GM20431 (cell line): Measurements from ENCODE around the gene GAD2.

ENCODE experiments used
- in situ Hi-C: fragments of 300-500 bp; cut with MseI, MboI; formaldehyde crosslinking; loops from one replicate; pipeline ENCODE4 v1.15.0; 2020; ENCODE audit warnings: low sequenced_read_pairs; ENCODE audit not compliant: unreplicated experiment

The GAD2 gene

GRCh38 chr10:26216585-26217395, at the start of gene GAD2:
GAD2 (plus strand) TSS chr10:26216774; CDS start chr10:26216810, 36 bp downstream.
- in situ Hi-C loops: no loop called here

- in situ Hi-C loops: no loop called here
Measured at GRCh38 chr10:26169466-26169865, 47.1 kb upstream of the GAD2 start.

- in situ Hi-C loops: no loop called here
Measured at GRCh38 chr10:26172131-26172530, 44.4 kb upstream of the GAD2 start.

- in situ Hi-C loops: no loop called here
Measured at GRCh38 chr10:26173837-26174236, 42.7 kb upstream of the GAD2 start.

GRCh38 chr10:26177341-26177740, 39.2 kb upstream of the GAD2 start:
- in situ Hi-C loops: no loop called here

GRCh38 chr10:26194275-26194674, 22.3 kb upstream of the GAD2 start:
- in situ Hi-C loops: no loop called here

- in situ Hi-C loops: no loop called here
Measured at GRCh38 chr10:26197248-26197647, 19.3 kb upstream of the GAD2 start.

GRCh38 chr10:26198119-26198518, 18.5 kb upstream of the GAD2 start:
- in situ Hi-C loops: no loop called here

GRCh38 chr10:26199841-26200240, 16.7 kb upstream of the GAD2 start:
- in situ Hi-C loops: no loop called here

- in situ Hi-C loops: no loop called here
Measured at GRCh38 chr10:26205223-26205622, 11.4 kb upstream of the GAD2 start.

- in situ Hi-C loops: no loop called here
Measured at GRCh38 chr10:26211781-26212444, 4.7 kb upstream of the GAD2 start.

GRCh38 chr10:26212511-26212910, 4.1 kb upstream of the GAD2 start:
- in situ Hi-C loops: no loop called here

GRCh38 chr10:26213157-26213800, 3.3 kb upstream of the GAD2 start:
- in situ Hi-C loops: no loop called here

GRCh38 chr10:26214004-26214403, 2.6 kb upstream of the GAD2 start:
- in situ Hi-C loops: no loop called here

- in situ Hi-C loops: no loop called here
Measured at GRCh38 chr10:26214551-26215395, 1.8 kb upstream of the GAD2 start.

- in situ Hi-C loops: no loop called here
Measured at GRCh38 chr10:26215396-26215934, 1.1 kb upstream of the GAD2 start.

GRCh38 chr10:26215935-26216584, 514 bp upstream of the GAD2 start:
- in situ Hi-C loops: no loop called here

GRCh38 chr10:26217396-26218086, 967 bp downstream of the GAD2 start:
- in situ Hi-C loops: no loop called here

- in situ Hi-C loops: no loop called here
Measured at GRCh38 chr10:26219676-26220075, 3.1 kb downstream of the GAD2 start.
